ENCODE measurements around the gene LRRC74A.

Gene LRRC74A

DNA sequence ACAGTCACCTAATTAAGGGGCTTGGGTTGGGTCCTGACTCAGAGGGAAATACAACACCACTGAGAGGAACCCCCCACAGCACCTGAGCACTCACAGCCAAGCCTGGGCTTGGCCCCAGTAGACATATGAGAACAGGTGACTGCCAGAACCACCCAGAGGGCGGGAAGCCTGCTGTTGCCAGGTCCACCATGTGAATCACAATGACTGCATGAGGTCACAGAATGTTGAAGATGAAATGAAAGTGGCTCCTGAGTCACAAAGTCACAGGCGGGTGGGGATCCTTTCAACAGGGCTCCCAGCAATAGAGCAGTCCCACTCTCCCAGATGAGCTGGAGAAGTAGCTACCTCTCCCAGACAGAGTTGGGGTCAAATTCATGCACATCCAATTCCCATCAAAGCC is at the start of gene LRRC74A:
Gene LRRC74A, plus strand, starts transcription at position 287 of the 400 bp plus-strand sequence. CDS start 290 bp downstream, outside the sequence.
- no peak for DNase-seq

GRCh38 chr14:76776428-76777251 is 49.6 kb upstream of the LRRC74A start:
- DNase-seq, result no peak

GRCh38 chr14:76777721-76778120 is 48.5 kb upstream of the LRRC74A start:
- no peak for DNase-seq

- DNase-seq, result no peak
These were observed 47.5 kb upstream of the LRRC74A start for GRCh38 chr14:76778546-76779215.

DNA sequence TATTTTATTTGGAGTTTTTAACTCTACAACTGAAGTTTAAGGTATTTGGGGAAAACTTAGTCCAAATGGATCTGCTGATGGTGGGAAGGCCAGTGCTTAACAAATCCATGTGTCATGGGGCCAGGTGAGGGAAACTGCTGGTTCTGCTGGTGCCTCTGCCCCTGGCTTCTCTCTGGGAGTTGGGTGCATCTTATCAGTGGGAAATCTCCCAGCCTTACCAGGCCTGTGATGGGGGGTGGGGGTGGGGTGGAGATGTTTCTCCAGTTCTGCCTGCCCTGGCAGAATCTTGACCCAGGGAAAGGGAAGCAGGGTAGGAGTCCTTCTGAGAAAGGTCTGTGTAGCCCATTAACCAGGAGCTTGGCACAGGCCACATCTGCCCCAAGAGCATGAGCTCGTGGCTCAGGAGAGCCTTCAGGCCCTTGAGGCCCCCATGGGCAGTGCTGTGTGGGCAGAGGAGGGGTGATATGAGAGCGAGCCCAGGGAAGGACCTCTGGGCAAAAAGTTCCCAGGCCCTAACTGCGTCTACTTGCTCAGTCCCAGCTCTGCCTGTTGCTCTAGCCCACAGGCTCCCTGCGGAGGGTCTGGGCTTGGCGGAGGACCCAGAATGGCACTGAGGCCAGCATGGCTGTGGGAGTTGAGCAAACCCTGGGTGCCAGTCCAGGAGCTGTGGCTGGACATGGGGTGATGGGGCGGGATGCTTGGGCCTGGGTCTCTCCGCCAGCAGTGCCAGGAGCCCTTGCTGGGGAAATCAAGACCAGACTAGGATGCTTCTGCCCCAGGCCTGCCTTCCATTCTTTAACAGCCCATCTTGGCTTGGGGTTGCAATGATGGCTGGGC is 46.8 kb upstream of the LRRC74A start:
- DNase-seq, result no peak

DNA sequence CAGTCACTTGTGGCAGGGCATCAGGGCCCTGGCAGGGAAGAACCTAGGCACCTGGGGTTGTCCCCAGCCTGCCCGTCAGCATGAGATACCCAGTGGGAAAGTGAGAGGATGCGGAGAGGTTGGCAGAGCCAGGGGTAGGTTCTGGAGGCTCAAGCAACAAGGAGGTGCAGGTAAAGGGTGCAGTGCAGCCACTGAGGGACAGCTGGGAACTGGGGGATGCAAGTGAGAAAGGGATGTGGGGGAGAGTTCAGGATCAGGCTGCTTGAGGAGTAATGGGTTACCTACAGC is 46.2 kb upstream of the LRRC74A start:
- no peak for DNase-seq

- no peak for DNase-seq
These were observed 45.8 kb upstream of the LRRC74A start for GRCh38 chr14:76780360-76780759.

DNA sequence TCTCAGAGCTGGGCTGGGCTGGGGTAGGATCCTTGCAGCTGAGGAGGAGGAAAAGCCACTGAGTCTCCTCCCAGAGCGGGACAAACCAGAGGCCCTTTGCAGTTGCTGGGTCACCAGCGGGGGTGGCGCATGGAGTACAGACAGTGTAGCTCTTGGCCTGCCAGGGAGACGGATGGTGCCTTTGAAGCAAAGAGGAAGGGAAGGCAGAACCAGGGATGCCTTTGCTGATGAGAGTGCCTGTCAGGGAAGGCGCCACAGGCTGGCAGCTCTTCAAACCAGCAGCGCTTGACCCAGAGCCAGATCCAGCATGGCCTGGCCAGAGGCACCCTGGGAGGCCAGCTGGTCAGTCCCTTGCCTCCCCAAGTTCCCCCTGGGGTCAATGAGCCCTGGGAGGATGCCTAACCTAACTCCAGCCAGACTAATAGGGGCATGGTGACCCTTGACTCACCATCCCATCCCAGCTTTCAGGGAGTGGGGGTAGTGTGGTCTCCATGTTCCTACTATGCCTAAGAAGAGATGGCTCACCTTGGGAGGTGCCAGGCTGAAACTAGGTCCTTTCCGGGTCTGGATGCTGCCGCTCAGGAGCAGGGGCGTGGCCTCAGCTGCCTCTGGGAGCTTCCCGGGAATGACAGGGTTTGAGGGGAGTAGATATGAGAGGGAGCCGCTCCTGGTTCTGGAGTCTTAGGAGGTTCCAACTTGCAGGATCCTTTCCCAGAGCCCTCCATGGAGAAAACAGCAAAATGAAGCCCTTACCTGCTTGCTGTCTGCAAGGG is 45.1 kb upstream of the LRRC74A start:
- DNase-seq, result no peak

- DNase-seq, result no peak
These were observed 44.6 kb upstream of the LRRC74A start for GRCh38 chr14:76781648-76782051.

DNA sequence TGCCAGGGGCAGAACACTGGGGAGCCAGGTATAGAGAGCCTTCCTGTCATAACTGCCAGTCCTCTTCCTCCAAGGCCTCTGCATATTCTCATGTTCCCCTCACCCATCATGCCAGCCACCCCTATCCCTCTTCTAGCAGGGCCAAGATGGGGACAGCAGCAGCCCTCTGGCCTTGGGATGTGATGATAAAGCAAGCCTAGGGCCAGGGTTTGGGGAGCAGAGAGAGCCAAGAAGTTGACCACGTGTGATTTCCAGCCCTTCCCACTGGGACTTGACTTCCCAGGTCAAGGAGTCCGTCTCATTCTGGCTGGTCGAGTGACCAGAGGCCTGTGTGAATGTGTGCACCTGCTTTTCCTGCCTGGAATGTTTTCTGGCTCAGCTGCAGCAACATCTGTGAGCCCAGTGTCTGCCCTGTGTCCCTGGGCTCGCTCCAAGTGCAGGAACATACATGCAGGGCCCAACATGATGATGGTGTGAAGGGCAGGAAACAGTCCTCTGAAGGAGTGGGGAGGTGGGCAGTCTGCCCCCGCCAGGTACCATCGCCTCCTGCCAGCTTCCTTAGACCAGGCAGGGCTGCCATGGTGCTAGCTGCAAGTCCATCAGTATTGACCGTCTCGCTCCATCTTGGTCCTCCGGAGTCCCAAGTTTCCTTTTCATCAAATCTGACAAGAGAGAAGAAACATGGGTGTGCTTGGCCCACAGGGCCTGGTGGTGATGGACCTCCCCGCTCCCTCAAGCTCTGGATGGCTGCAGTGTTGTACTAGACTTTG is 43.9 kb upstream of the LRRC74A start:
- no peak for DNase-seq

DNA sequence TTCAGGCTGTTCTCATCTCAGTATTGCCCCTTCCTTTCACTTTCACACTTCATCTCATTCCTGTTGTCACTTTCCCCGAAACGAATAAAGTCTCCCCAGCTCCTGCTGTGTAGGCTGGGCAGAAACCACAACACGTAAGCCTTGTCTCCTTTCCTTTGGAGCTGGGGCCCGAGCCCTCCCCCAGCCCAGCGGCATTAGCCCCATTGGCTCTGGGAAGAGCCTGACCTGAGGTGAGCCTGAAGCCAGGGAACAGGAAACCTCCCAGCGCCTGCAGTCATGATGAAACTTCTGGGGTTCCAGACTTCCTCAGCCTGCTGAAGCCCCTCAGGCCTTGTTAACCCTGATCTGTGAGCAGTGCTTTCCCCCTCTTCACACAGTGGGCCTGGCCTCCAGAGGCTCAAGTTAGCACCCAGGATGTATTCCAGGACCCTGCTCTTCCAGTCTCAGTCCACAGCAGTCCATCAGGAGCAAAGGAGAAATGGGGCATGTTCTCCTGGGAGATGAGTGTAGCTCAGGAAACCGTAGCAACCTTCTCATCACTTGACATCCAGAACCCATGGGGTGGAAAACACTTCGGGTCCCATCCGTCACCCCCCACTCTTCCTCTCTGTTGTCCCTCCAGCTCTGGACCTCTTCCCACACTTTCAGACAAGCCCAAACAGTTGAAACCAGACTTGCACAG is 43.2 kb upstream of the LRRC74A start:
- DNase-seq, result no peak

DNA sequence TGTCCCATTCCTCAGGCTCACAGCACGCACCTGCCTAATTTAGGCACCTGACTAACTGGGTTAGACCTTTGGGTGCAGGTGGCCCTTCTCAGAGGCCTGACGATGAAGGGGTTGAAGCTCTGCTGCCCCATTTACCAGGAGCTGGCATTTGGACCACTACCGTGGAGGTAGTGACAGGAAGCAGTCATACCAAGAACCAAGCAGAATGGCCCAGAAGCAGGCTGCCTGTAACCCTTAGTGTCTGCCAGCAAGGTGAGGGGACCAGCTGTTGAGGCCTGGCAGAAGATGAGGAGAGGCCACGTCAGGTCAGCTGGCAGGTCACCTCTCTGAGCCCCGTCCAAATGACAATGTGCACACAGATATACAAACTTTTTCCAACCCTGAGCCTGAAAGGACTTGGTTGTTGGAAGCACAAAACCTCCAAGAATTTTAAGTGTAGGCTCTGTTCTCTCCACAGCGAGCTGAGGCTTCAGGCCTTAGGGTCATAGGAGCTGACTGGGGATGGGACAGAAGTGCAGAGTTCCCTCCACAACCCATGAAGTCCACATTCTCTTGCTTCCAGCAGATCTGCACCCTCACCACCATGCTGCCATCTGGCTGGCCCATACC is 41.8 kb upstream of the LRRC74A start:
- no peak for DNase-seq

- DNase-seq, result no peak
These were observed 41.3 kb upstream of the LRRC74A start for GRCh38 chr14:76784881-76785280.

DNA sequence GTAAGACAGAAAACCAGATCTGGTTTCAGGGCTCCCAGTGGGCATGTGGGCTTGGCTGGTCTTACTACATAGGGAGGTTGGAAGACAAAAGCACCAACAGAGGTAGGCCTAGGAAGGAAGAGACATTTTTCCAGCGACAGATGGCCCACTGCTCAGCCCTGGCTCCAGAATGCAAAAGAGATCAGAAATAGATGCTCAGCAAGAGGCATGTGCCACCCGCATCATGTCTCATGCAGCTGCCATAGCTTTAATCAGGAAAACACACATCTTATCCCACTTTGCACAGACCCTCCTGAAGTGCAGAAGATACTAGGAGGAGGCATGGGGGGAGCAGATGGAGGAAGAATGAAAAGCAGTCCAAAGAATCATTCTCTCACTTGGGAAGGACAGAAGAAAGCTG is 39.6 kb upstream of the LRRC74A start:
- no peak for DNase-seq

- no peak for DNase-seq
These were observed 33.8 kb upstream of the LRRC74A start for GRCh38 chr14:76792422-76792821.

DNA sequence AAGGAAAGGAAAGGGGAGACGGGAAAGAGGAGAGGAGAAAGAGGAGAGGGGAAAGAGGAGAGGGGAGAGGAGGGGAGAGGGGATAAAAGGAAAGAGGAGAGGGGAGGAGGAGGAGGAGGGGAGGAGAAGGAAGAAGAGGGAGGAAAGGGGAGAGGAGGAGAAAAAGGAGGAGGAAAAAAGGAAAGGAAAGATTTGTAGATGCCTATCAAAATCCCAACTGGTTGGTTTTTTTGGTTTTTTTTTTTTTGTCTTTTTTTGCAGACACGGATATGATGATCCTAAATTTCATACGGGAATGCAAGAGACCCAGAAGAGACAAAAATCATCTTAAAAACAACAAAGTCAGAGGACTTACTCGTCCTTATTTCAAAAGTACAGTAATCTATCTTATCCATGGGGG is 32.9 kb upstream of the LRRC74A start:
- DNase-seq, result no peak

GRCh38 chr14:76793956-76794355 is 32.3 kb upstream of the LRRC74A start:
- DNase-seq, result no peak

GRCh38 chr14:76806446-76806845 is 19.8 kb upstream of the LRRC74A start:
- DNase-seq, result no peak

GRCh38 chr14:76808011-76808410 is 18.2 kb upstream of the LRRC74A start:
- no peak for DNase-seq

DNA sequence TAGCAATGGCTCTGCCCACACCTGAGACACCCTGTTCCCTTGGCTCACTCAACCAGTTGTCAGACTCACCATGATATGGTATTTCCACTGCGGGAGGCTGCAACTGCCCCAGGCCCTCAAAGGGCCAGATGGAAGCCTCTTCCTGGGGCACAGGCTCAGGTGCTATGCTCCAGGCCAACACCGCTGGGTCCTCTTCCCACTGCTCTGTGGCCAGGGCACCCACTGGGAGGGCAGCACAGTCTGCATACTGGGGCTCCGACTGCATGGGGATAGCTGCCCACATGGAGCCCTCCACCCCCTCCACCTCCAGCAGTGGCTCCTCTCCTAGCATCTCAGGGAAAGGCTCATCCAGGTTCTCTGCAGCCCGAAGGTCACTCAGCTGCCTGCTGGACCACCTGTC is 17.2 kb upstream of the LRRC74A start:
- DNase-seq, result no peak

GRCh38 chr14:76810525-76810924 is 15.7 kb upstream of the LRRC74A start:
- no peak for DNase-seq

All from GF-D8 (cell line).